ENCODE results near the gene GRAMD1B.

- TF ChIP-seq POLR2A (IDR thresholded peaks at IDR 0.05; ENCODE audit: low read length) (no peak), GATA1 (IDR thresholded peaks at IDR 0.05; ENCODE audit: low read depth, low read length) (no peak)
Observed at GRCh38 chr11:123517559-123518364, 87.7 kb downstream of the GRAMD1B start.

All from erythroblast (primary cell).